Colonic mucosa (tissue), 4 donors: ENCODE measurements around the gene RPS24. TPM values are rescaled to one million over a fixed set of nuclear protein-coding genes. Genes with fewer than 3 reads are reported as not detected.
"Not testable (repeated sequence)": the region's sequence is repeated elsewhere in the genome, so short reads cannot be mapped to it uniquely, and the experiment has no call there.

ENCODE experiments used
- DNase-seq: peaks from one replicate; pipeline ENCODE4 v3.0.0-alpha.2; 2020
- H3K27ac ChIP-seq: fragments of 200-600 bp; one replicate; pipeline ENCODE4 v1.8.0; 2021
- H3K27me3 ChIP-seq: fragments of 200-600 bp; one replicate; pipeline ENCODE4 v1.8.0; 2021
- H3K36me3 ChIP-seq: fragments of 200-600 bp; one replicate; pipeline ENCODE4 v1.8.0; 2021
- H3K4me1 ChIP-seq: fragments of 200-600 bp; one replicate; pipeline ENCODE4 v1.8.0; 2021; ENCODE audit warnings: mild to moderate bottlenecking
- H3K4me3 ChIP-seq: fragments of 200-600 bp; one replicate; pipeline ENCODE4 v1.8.0; 2021
- H3K9ac ChIP-seq, 2 donors: one replicate each; pipeline ENCODE4 v1.7.0; 2013; ENCODE audit warnings: control low read depth in 2 of 2, low read depth in 2 of 2, low read length in 2 of 2
- H3K9me3 ChIP-seq: fragments of 200-600 bp; one replicate; pipeline ENCODE4 v1.8.0; 2021
- CTCF ChIP-seq: fragments of 200-600 bp; IDR thresholded peaks from one replicate; pipeline ENCODE4 v1.8.0; 2022; ENCODE audit warnings: antibody characterized with exemption, mild to moderate bottlenecking
- intact Hi-C: fragments of 100-400 bp; cut with DNase I; formaldehyde crosslinking; loops from one replicate; pipeline ENCODE4 v1.14.1; 2022
- total RNA-seq, 2 donors: library from RNA; stranded (reverse); fragmentation: NEBNext Ultra II Directional in 1 of 2; extraction: Animal tissue kit (Norgen Biotek cat#: 25700) in 1 of 2; gene quantifications; one replicate each; pipeline ENCODE4 v1.2.1, GENCODE V29; 2021
- donor health status: healthy.
- donor health status: DM: no; HTN: no; CAD: no.
- donor health status: DM: no; HTN: no; CAD: no.

Gene RPS24
- total RNA-seq, result 1,000 to 10,000 TPM; 1,326 to 1,370 TPM

GRCh38 chr10:78033637-78034470, at the start of gene RPS24:
Gene RPS24 (plus strand): TSS chr10:78033863. CDS start chr10:78033902, 39 bp downstream.
- H3K4me1 ChIP-seq, result no peaks in the 10 kb centered on the region

GRCh38 chr10:77984986-77985385, 48.7 kb upstream of the RPS24 start:
- Histone ChIP-seq H3K27me3 (no peaks in the 10 kb centered on the region), H3K27ac (no peak overlapping the region)
- intact Hi-C loops, result loop anchor here (10.0 kb wide), 1 partner anchor 140 kb away; no protein-coding TSS in a partner anchor

More at GRCh38 chr10:78033637-78034470, at the start of gene RPS24:
- Histone ChIP-seq H3K9me3 (no peaks in the 10 kb centered on the region), H3K27me3 (no peaks in the 10 kb centered on the region), H3K9ac (peak within 1 kb of the TSS; percentile 48 to 82), H3K27ac (peak within 1 kb of the TSS; percentile 66), H3K36me3 (peaks cover 13% of the 10 kb centered on the region), H3K4me3 (peak within 1 kb of the TSS; percentile 76)
- intact Hi-C loops, result no loop called here
- TF ChIP-seq CTCF, result no peak
- peak; percentile 96 for DNase-seq

GRCh38 chr10:77987671-77988255, 45.9 kb upstream of the RPS24 start:
- Histone ChIP-seq H3K9me3 (no peaks in the 10 kb centered on the region), H3K36me3 (peaks cover 29% of the 10 kb centered on the region), H3K27ac (no peak overlapping the region), H3K4me3 (no peak overlapping the region), H3K27me3 (no peaks in the 10 kb centered on the region), H3K9ac (no peak overlapping the region), H3K4me1 (no peaks in the 10 kb centered on the region)
- TF ChIP-seq CTCF, result no peak
- intact Hi-C loops, result loop anchor here (10.0 kb wide), 1 partner anchor 143 kb away; no protein-coding TSS in a partner anchor
- no peak for DNase-seq

More at GRCh38 chr10:77984986-77985385, 48.7 kb upstream of the RPS24 start:
- no peaks in the 10 kb centered on the region for H3K9me3 ChIP-seq
- no peaks in the 10 kb centered on the region for H3K4me1 ChIP-seq
- H3K36me3 ChIP-seq, result peaks cover 41% of the 10 kb centered on the region
- TF ChIP-seq CTCF, result no peak
- DNase-seq, result no peak
- no peak overlapping the region for H3K9ac ChIP-seq
- no peak overlapping the region for H3K4me3 ChIP-seq

- no peak overlapping the region for H3K9ac ChIP-seq
- H3K4me3 ChIP-seq, result no peak overlapping the region
- DNase-seq, result no peak
- peaks cover 18% of the 10 kb centered on the region for H3K36me3 ChIP-seq
- no peaks in the 10 kb centered on the region for H3K27me3 ChIP-seq
- no peaks in the 10 kb centered on the region for H3K9me3 ChIP-seq
- TF ChIP-seq CTCF, result no peak
- H3K4me1 ChIP-seq, result no peaks in the 10 kb centered on the region
- H3K27ac ChIP-seq, result no peak overlapping the region
- intact Hi-C loops, result loop anchor here (10.0 kb wide), 1 partner anchor 144 kb away; no protein-coding TSS in a partner anchor
Observed at GRCh38 chr10:77989081-77989724, 44.5 kb upstream of the RPS24 start.

- Histone ChIP-seq H3K36me3 (peaks cover 3% of the 10 kb centered on the region), H3K4me3 (no peak overlapping the region), H3K9me3 (no peaks in the 10 kb centered on the region), H3K9ac (no peak overlapping the region), H3K27me3 (no peaks in the 10 kb centered on the region), H3K27ac (no peak overlapping the region), H3K4me1 (no peaks in the 10 kb centered on the region)
- intact Hi-C loops, result no loop called here
- TF ChIP-seq CTCF, result no peak
- no peak for DNase-seq
Observed at GRCh38 chr10:77993620-77994019, 40.0 kb upstream of the RPS24 start.

GRCh38 chr10:77998780-77999179, 34.9 kb upstream of the RPS24 start:
- H3K9me3 ChIP-seq, DNase-seq, H3K9ac ChIP-seq, intact Hi-C loops, H3K4me1 ChIP-seq, H3K27ac ChIP-seq, H3K27me3 ChIP-seq, H3K4me3 ChIP-seq: not testable (repeated sequence)
- H3K36me3 ChIP-seq, result peaks cover 25% of the 10 kb centered on the region
